Measurements from ENCODE around the gene SKIDA1. TPM values are rescaled to one million over a fixed set of nuclear protein-coding genes. Genes with fewer than 3 reads are reported as not detected.
A peak's percentile ranks its signal among the peaks of the same experiment; 100 is the strongest.

SKIDA1 gene
- total and polyA plus RNA-seq, 4 donors: 0.10 to 1.6 (median 0.80) TPM

GRCh38 chr10:21495002-21495751, 30.3 kb downstream of the SKIDA1 start:
- H3K4me3 ChIP-seq: peak overlapping the region; percentile 56
- H3K27me3 ChIP-seq (ENCODE audit: control insufficient read depth in 3 of 3, insufficient read depth in 3 of 3, low read length in 2 of 3): no peaks in the 10 kb centered on the region
- ATAC-seq (ENCODE audit: insufficient read depth, low FRiP score): no peak
- TF ChIP-seq CTCF (IDR thresholded peaks at IDR 0.05; ENCODE audit: control extremely low read depth, extremely low read depth): no peak
- no peaks in the 10 kb centered on the region for H3K9me3 ChIP-seq (ENCODE audit: control insufficient read depth in 4 of 4, insufficient read depth in 3 of 4, low read length in 3 of 4)
- H3K4me1 ChIP-seq (ENCODE audit: control insufficient read depth in 5 of 5, insufficient read depth in 5 of 5, low read length in 5 of 5): peaks cover 0 to 17% (median 3%) of the 10 kb centered on the region in 5 donors
- H3K36me3 ChIP-seq (ENCODE audit: control insufficient read depth in 4 of 4, insufficient read depth in 4 of 4, low read length in 4 of 4): no peaks in the 10 kb centered on the region
- H3K27ac ChIP-seq (ENCODE audit: low read depth in 1 of 2, low read length in 1 of 2): peak overlapping the region; percentile 50 to 83
- WGBS, 2 donors: 1% methylated on average over 42 of the region's 42 CpGs
- DNase-seq: peak in 1 of 3 donors; percentile 49
- H3K9ac ChIP-seq (ENCODE audit: insufficient read depth in 1 of 2, low read length in 2 of 2): peak overlapping the region; percentile 50 to 64

GRCh38 chr10:21494191-21495001, 31.1 kb downstream of the SKIDA1 start:
- no peaks in the 10 kb centered on the region for H3K27me3 ChIP-seq (ENCODE audit: control insufficient read depth in 3 of 3, insufficient read depth in 3 of 3, low read length in 2 of 3)

GRCh38 chr10:21493784-21494183, 31.7 kb downstream of the SKIDA1 start:
- Histone ChIP-seq H3K9me3 (ENCODE audit: control insufficient read depth in 4 of 4, insufficient read depth in 3 of 4, low read length in 3 of 4) (no peaks in the 10 kb centered on the region), H3K27me3 (ENCODE audit: control insufficient read depth in 3 of 3, insufficient read depth in 3 of 3, low read length in 2 of 3) (no peaks in the 10 kb centered on the region), H3K9ac (ENCODE audit: insufficient read depth in 1 of 2, low read length in 2 of 2) (peak overlapping the region in 1 of 2 donors; percentile 50), H3K4me3 (no peak overlapping the region), H3K36me3 (ENCODE audit: control insufficient read depth in 4 of 4, insufficient read depth in 4 of 4, low read length in 4 of 4) (no peaks in the 10 kb centered on the region), H3K27ac (ENCODE audit: low read depth in 1 of 2, low read length in 1 of 2) (peak overlapping the region; percentile 25 to 45), H3K4me1 (ENCODE audit: control insufficient read depth in 5 of 5, insufficient read depth in 5 of 5, low read length in 5 of 5) (peaks cover 0 to 12% (median 3%) of the 10 kb centered on the region in 5 donors)
- ATAC-seq (ENCODE audit: insufficient read depth, low FRiP score) (no peak), DNase-seq (no peak)
- TF ChIP-seq CTCF (IDR thresholded peaks at IDR 0.05; ENCODE audit: control extremely low read depth, extremely low read depth): no peak
- 24 to 57% methylated on average over 9 of the region's 9 CpGs for WGBS, 2 donors

More at GRCh38 chr10:21494191-21495001, 31.1 kb downstream of the SKIDA1 start:
- Histone ChIP-seq H3K36me3 (ENCODE audit: control insufficient read depth in 4 of 4, insufficient read depth in 4 of 4, low read length in 4 of 4) (no peaks in the 10 kb centered on the region), H3K4me3 (peak overlapping the region; percentile 56), H3K9ac (ENCODE audit: insufficient read depth in 1 of 2, low read length in 2 of 2) (peak overlapping the region; percentile 26 to 50), H3K4me1 (ENCODE audit: control insufficient read depth in 5 of 5, insufficient read depth in 5 of 5, low read length in 5 of 5) (peaks cover 0 to 9% (median 3%) of the 10 kb centered on the region in 5 donors), H3K9me3 (ENCODE audit: control insufficient read depth in 4 of 4, insufficient read depth in 3 of 4, low read length in 3 of 4) (no peaks in the 10 kb centered on the region), H3K27ac (ENCODE audit: low read depth in 1 of 2, low read length in 1 of 2) (peak overlapping the region; percentile 51 to 57)
- 7 to 13% methylated on average over 63 to 66 of the region's 66 CpGs for WGBS, 2 donors
- DNase-seq: peak; percentile 68 to 83 (median 80)
- TF ChIP-seq CTCF (IDR thresholded peaks at IDR 0.05; ENCODE audit: control extremely low read depth, extremely low read depth): no peak
- peak; percentile 11 for ATAC-seq (ENCODE audit: insufficient read depth, low FRiP score)

Measured in lung (tissue), 12 donors.